PC-3 (cell line): ENCODE results near the gene OR10A3.
A peak's percentile ranks its signal among the peaks of the same experiment; 100 is the strongest.

Experiments used
- EZH2 ChIP-seq: fragments of 300-600 bp; sonication (generic); IDR thresholded peaks from one replicate; pipeline ENCODE4 v1.6.1; 2017; ENCODE audit warnings: antibody characterized with exemption, mild to moderate bottlenecking, low read length; ENCODE audit not compliant: unreplicated experiment
- EZH2phosphoT487 ChIP-seq: fragments of 300-600 bp; sonication (generic); IDR thresholded peaks from 2 replicates; pipeline ENCODE4 v1.6.1; 2018; ENCODE audit warnings: mild to moderate bottlenecking, antibody characterized with exemption, low read length, borderline replicate concordance
- TF ChIP-seq, protein P1 (sequence below): fragments of 300-600 bp; sonication (generic); conservative IDR thresholded peaks from 2 replicates; pipeline ENCODE4 v1.5.1; 2017; ENCODE audit warnings: antibody characterized with exemption, low read depth, mild to moderate bottlenecking, low read length

GRCh38 chr11:7904917-7905316 is 36.6 kb downstream of the OR10A3 start:
- TF ChIP-seq, protein P1, sequence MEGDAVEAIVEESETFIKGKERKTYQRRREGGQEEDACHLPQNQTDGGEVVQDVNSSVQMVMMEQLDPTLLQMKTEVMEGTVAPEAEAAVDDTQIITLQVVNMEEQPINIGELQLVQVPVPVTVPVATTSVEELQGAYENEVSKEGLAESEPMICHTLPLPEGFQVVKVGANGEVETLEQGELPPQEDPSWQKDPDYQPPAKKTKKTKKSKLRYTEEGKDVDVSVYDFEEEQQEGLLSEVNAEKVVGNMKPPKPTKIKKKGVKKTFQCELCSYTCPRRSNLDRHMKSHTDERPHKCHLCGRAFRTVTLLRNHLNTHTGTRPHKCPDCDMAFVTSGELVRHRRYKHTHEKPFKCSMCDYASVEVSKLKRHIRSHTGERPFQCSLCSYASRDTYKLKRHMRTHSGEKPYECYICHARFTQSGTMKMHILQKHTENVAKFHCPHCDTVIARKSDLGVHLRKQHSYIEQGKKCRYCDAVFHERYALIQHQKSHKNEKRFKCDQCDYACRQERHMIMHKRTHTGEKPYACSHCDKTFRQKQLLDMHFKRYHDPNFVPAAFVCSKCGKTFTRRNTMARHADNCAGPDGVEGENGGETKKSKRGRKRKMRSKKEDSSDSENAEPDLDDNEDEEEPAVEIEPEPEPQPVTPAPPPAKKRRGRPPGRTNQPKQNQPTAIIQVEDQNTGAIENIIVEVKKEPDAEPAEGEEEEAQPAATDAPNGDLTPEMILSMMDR = peak; percentile 59
- no peak for TF ChIP-seq EZH2
- TF ChIP-seq EZH2phosphoT487 = no peak
